Skeletal muscle satellite cell (primary cell): Measurements from ENCODE around the gene HLA-DPA1.

Experiments used
- H3K27me3 ChIP-seq: 2 replicates; pipeline ENCODE4 v1.7.0; 2013; ENCODE audit warnings: low read length; ENCODE audit not compliant: control insufficient read depth, insufficient read depth
- H3K36me3 ChIP-seq: 2 replicates; pipeline ENCODE4 v1.7.0; 2013; ENCODE audit warnings: mild to moderate bottlenecking, control low read depth, low read length; ENCODE audit not compliant: insufficient read depth
- H3K4me1 ChIP-seq: 2 replicates; pipeline ENCODE4 v1.7.0; 2013; ENCODE audit warnings: low read length; ENCODE audit not compliant: control insufficient read depth, insufficient read depth
- H3K4me2 ChIP-seq: 2 replicates; pipeline ENCODE4 v1.7.0; 2013; ENCODE audit warnings: mild to moderate bottlenecking, low read length
- H3K4me3 ChIP-seq: 2 replicates; pipeline ENCODE4 v1.7.0; 2013; ENCODE audit warnings: low read length
- H3K9ac ChIP-seq: 2 replicates; pipeline ENCODE4 v1.7.0; 2013; ENCODE audit warnings: mild to moderate bottlenecking, low read depth, low read length, moderate library complexity
- H3K9me3 ChIP-seq: replicated peaks from 2 replicates; pipeline ENCODE4 v1.7.0; 2013; ENCODE audit warnings: mild to moderate bottlenecking, control low read depth, low read length

The HLA-DPA1 gene

GRCh38 chr6:33057222-33058150 lies 16.0 kb downstream of the HLA-DPA1 start:
- Histone ChIP-seq H3K4me1 (no peaks in the 10 kb centered on the region), H3K36me3 (no peaks in the 10 kb centered on the region), H3K9ac (no peak overlapping the region), H3K9me3 (no peaks in the 10 kb centered on the region), H3K4me2 (no peak overlapping the region), H3K4me3 (no peak overlapping the region), H3K27me3 (peaks cover 44% of the 10 kb centered on the region)

DNA sequence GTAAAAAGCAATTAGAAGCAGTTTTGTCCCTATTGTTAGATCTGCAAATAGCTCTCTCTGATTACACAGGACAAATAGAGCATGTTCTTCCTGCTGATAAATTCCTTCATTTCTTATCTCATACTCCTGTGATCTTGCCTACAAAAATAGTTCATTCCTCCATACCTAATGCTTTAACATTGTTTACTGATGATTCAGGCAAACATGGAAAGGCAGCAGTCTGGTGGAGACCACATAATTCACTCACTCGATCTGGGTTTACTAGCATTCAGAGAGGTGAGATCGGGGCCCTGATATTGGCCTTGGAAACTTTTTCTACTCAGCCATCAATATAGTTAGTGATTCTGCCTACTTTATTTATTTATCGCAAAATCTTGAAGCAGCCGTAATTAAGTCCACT lies 20.2 kb downstream of the HLA-DPA1 start:
- Histone ChIP-seq H3K4me3 (no peak overlapping the region), H3K4me2 (no peak overlapping the region), H3K9ac (no peak overlapping the region), H3K36me3 (no peaks in the 10 kb centered on the region), H3K27me3 (peaks cover 68% of the 10 kb centered on the region), H3K9me3 (no peaks in the 10 kb centered on the region), H3K4me1 (no peaks in the 10 kb centered on the region)

- H3K4me1 ChIP-seq, result no peaks in the 10 kb centered on the region
- H3K9me3 ChIP-seq, result no peaks in the 10 kb centered on the region
- no peak overlapping the region for H3K9ac ChIP-seq
- no peak overlapping the region for H3K4me3 ChIP-seq
- peaks cover 67% of the 10 kb centered on the region for H3K27me3 ChIP-seq
- no peaks in the 10 kb centered on the region for H3K36me3 ChIP-seq
- no peak overlapping the region for H3K4me2 ChIP-seq
These were observed 20.8 kb downstream of the HLA-DPA1 start for GRCh38 chr6:33052627-33053026.

GRCh38 chr6:33050014-33050810 lies 23.2 kb downstream of the HLA-DPA1 start:
- Histone ChIP-seq H3K36me3 (no peaks in the 10 kb centered on the region), H3K4me3 (no peak overlapping the region)

GRCh38 chr6:33049323-33050013 lies 24.0 kb downstream of the HLA-DPA1 start:
- Histone ChIP-seq H3K36me3 (no peaks in the 10 kb centered on the region), H3K27me3 (peaks cover 66% of the 10 kb centered on the region), H3K9ac (no peak overlapping the region), H3K9me3 (no peaks in the 10 kb centered on the region), H3K4me3 (no peak overlapping the region), H3K4me1 (no peaks in the 10 kb centered on the region), H3K4me2 (no peak overlapping the region)

More at GRCh38 chr6:33050014-33050810, 23.2 kb downstream of the HLA-DPA1 start:
- H3K4me2 ChIP-seq, result no peak overlapping the region
- H3K27me3 ChIP-seq, result peaks cover 69% of the 10 kb centered on the region
- H3K9me3 ChIP-seq, result no peaks in the 10 kb centered on the region
- H3K9ac ChIP-seq, result no peak overlapping the region
- H3K4me1 ChIP-seq, result no peaks in the 10 kb centered on the region

GRCh38 chr6:33040157-33040556 lies 33.3 kb downstream of the HLA-DPA1 start:
- Histone ChIP-seq H3K9me3 (no peaks in the 10 kb centered on the region), H3K4me1 (no peaks in the 10 kb centered on the region), H3K9ac (no peak overlapping the region), H3K36me3 (no peaks in the 10 kb centered on the region), H3K4me3 (no peak overlapping the region), H3K4me2 (no peak overlapping the region), H3K27me3 (peaks cover 48% of the 10 kb centered on the region)

- H3K9ac ChIP-seq, result no peak overlapping the region
- peaks cover 74% of the 10 kb centered on the region for H3K27me3 ChIP-seq
- no peak overlapping the region for H3K4me3 ChIP-seq
- H3K9me3 ChIP-seq, result no peaks in the 10 kb centered on the region
- no peaks in the 10 kb centered on the region for H3K36me3 ChIP-seq
- no peak overlapping the region for H3K4me2 ChIP-seq
- H3K4me1 ChIP-seq, result no peaks in the 10 kb centered on the region
These were observed 36.9 kb downstream of the HLA-DPA1 start for GRCh38 chr6:33036535-33036934.

DNA sequence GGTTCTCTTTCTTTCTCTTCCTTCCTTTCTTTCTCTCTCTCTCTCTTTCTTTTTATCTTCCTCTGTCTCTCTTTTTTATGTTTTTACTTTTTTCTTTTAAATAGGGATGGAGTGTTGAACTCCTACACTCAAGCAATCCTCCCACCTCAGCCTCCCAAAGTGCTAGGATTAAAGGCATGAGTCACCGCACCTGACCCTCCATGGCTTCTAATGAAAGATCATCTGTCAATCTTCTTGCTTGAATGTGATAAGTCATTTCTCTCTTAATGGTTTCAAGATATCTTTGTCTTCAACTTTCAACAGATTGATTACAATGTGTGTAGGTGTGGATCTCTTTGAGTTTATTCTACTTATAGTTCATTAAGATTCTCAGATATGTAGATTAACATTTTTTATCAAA lies 38.9 kb downstream of the HLA-DPA1 start:
- Histone ChIP-seq H3K4me1 (no peaks in the 10 kb centered on the region), H3K9ac (no peak overlapping the region), H3K9me3 (no peaks in the 10 kb centered on the region), H3K36me3 (no peaks in the 10 kb centered on the region), H3K4me3 (no peak overlapping the region), H3K4me2 (no peak overlapping the region), H3K27me3 (peaks cover 87% of the 10 kb centered on the region)

GRCh38 chr6:33030245-33030644 lies 43.2 kb downstream of the HLA-DPA1 start:
- H3K27me3 ChIP-seq, result peaks cover 79% of the 10 kb centered on the region
- H3K9me3 ChIP-seq, result no peaks in the 10 kb centered on the region
- no peaks in the 10 kb centered on the region for H3K4me1 ChIP-seq
- H3K4me3 ChIP-seq, result no peak overlapping the region
- no peak overlapping the region for H3K4me2 ChIP-seq
- H3K9ac ChIP-seq, result no peak overlapping the region
- H3K36me3 ChIP-seq, result no peaks in the 10 kb centered on the region

- no peaks in the 10 kb centered on the region for H3K36me3 ChIP-seq
- H3K4me3 ChIP-seq, result no peak overlapping the region
- no peaks in the 10 kb centered on the region for H3K4me1 ChIP-seq
- H3K9ac ChIP-seq, result no peak overlapping the region
- peaks cover 82% of the 10 kb centered on the region for H3K27me3 ChIP-seq
- no peak overlapping the region for H3K4me2 ChIP-seq
- H3K9me3 ChIP-seq, result no peaks in the 10 kb centered on the region
These were observed 43.9 kb downstream of the HLA-DPA1 start for GRCh38 chr6:33029328-33030184.
